GM21360 (cell line): ENCODE data around the gene UBE2H.

Source experiments
- ATAC-seq: cut with Tn5 transposase; IDR thresholded peaks from one replicate; pipeline ENCODE4 v1.9.1; 2021; ENCODE audit warnings: mild to moderate bottlenecking, moderate library complexity; ENCODE audit not compliant: unreplicated experiment

Gene UBE2H

DNA sequence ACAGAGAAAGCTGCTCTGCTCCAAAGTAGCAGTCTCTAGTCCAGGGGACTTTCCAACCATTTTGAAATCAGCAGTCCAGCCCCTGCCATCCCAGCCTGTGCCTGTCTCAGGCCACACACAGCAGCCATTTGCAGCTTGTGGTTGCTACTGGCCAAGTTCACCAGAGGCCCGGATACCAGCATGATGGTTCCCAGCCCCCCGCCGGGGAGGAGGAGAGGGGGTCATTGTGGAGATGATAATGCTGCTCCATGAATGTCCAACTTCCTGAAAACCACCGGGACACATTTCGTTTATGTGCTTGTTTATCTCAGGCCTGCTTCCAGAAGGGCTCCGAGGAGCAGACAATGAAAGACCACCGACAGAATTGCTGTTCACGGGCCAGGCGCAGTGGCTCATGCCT is 160.0 kb downstream of the UBE2H start:
- no peak for ATAC-seq

DNA sequence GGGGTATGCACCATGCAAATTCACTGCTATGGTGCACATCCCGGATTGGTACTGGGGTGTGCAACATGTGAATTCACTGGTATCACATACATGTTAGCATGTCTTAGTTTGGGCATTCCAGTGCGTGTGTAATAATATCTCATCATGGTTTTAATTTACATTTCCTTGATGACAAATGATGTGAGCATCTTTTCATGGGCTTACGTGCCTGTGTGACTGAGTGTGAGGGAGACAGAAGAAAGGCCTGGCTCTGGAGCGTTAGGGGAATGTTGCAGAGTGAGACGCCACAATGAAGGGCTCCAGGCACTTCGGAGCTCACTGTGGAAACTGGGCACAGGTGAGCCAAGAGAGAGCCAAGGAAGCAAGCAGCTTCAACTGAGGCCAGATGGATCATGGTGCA is 162.6 kb downstream of the UBE2H start:
- ATAC-seq = no peak

DNA sequence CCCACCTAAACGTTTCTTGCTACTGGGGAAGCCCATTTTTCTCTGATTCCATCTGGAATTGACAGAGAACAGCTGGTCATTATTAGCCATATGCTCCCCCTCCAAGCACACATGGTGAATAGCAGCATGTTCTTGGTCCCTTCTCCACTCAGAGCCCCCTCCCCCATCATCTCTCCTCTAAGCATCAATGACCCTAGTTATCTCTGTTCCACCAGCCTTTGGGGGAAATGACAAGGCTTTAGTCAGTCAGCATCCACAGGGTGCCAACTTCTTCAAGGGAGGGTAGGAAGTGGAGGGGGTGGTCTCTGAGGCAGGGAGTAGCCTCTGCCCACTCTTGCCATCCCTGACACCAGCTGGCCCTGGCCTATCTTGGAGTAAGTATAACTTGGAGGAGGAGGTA is 163.1 kb downstream of the UBE2H start:
- ATAC-seq = no peak

DNA sequence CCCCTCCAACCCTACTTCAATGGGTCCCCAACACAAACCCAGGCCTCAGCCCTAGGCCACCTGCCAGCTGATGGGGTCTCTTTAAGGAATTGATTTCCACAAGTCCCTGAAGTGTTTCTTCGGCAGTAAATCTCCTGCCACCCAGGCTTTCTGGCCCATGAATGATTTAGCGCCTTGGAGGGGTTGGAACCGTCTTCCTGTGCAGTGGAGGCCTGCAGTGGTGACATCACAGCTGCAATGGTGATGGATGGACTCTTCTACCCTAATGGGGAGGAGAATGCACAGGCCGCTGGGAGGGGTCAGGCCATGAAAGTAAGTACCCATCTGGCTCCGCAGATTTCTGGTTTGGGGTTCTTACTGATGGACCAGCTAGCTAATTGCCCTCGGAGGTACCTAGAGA is 163.8 kb downstream of the UBE2H start:
- ATAC-seq = no peak

DNA sequence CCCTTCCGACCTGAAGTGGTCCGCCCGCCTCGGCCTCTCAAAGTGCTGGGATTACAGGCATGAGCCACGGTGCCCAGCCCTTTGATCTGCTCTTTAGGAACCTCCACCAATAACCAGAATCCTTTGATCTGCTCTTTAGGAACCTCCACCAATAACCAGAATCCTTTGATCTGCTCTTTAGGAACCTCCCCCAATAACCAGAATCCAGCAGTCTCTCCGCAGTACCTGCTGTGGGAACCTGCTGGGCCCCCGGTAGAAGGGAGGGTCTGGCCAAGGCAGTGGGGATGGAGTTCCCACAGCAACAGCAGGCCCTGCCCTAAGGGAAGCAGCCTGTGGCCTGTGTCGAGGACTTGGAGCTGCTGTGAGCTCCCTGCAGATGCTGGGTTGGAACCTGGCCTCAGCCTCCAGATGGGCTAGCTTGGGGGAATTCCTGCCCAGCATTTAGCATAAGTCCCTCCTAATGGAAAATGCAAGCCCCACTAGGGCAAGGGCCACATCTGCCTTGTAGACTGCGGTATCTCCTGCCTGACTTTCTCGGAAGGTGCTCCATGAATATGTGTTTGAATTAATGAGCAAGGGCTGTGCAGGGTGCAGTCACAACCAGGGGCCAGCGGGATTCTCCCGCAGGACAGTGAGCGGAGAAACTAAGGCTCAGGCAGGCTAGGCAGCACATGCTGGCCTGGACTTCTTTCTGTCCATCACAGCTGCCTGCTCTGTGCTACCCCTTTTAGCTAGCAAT is 165.8 kb downstream of the UBE2H start:
- no peak for ATAC-seq

DNA sequence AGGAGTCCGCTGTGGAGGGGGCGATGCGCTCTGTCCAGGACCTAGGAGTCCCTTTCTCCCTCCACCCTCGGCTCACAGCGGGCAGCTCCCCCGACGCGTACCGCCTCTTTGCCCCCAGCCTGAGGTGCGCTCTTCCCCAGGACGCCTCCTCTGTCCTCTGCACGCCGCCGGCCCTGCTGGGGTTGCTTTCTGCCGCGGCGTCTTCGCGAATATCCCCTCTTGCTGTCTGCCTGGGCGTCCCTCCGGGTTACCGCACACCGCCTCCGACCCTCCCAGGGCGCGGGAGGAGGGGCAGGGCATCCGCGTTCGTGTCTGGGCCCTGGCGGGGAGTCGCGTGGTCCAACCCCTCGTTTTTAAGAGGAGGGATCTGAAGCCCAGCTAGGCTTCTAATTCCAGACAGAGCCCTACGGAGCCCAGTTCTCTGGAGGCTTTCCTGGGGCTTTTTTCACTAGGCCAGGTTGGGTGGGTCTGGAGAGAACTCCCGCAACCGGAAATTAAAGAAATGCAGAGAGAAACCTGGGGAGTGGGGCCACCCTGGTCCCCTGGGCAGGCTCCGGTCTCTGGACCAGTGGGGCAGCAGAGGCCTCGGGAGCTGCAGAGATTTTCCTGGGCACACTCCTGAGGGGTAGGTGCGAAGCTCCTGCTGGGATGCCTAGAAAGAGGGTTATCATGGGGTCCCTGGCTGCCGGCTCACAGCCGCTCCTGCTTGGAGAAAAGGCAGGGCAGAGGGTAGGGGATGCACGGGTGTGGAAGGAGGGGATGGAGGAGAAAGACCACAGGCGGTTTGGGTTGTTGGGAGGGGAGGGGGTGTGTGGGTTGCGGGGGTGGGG is 166.9 kb downstream of the UBE2H start:
- ATAC-seq = no peak

DNA sequence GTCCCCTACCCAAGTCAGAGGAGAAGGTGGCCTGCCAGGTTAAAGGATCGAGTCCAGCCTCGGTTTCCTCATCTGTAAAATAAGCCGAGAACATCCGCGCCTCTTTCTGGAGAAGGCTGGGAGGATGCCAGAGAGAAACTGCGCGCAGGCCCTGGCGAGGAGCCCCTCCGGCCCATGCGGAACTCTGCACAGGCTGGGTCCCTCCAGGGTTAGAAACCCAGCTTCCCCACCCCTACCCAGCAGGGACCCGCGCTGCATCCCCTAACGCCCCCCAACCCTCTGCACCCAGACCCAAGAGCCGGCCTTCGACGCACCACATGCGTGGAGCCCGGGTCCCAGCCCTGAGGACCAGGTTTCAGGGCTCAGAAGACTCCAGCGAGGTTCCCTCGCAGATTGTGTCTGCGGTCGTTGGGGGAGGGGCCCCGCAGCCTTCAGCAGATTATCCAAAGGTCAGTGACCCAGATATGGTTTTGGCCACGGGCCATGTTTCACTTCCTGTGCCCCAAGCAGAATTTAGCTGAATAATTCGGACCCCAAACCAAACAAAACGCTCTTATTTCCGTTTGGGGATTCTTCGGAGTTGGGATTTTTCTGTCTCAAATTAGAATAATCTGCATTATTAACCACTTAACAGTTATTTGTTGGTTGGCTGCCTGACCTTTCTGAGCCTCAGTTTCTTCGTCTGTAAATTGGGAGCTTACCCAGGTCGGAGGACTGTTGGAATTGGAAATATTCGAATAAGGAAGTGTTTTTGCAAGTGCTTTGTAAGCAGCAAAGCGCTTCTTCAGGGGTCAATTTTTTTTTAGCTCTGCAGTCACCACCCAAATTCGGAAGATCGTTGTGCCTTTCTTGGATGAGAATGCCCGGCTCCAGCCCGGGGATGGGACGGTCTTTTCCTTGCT is 167.7 kb downstream of the UBE2H start:
- ATAC-seq = no peak

DNA sequence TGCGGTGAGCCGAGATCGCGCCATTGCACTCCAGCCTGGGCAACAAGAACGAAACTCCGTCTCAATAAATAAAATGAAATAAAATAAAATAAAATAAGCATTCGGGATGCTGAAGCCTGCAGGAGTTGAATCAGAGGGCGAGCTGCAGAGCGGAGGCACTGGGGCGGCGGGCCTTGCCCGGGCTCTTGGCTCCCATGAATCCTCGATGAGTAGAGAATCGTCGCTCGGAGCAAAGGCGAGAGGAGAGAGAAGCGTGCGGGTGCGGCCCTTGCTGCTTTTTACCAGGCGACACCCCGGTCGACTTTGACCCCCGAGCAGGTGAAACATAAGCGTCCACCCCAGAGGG is 168.3 kb downstream of the UBE2H start:
- ATAC-seq = no peak

DNA sequence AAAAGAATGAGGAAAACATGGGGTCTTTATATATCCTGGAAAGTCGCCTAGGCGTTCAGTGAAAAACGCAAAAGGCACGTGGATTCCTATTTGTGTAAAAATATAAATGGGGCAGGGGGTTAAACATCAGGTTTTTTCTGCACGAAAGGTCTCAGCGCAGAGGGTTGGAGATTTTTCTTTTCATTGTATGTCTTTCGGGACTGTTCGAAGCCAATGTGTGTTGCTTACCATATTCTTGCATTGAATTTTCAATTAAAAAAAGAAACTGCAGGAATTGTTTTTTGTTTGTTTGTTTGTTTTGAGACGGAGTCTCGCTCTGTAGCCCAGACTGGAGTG is 169.2 kb downstream of the UBE2H start:
- no peak for ATAC-seq

DNA sequence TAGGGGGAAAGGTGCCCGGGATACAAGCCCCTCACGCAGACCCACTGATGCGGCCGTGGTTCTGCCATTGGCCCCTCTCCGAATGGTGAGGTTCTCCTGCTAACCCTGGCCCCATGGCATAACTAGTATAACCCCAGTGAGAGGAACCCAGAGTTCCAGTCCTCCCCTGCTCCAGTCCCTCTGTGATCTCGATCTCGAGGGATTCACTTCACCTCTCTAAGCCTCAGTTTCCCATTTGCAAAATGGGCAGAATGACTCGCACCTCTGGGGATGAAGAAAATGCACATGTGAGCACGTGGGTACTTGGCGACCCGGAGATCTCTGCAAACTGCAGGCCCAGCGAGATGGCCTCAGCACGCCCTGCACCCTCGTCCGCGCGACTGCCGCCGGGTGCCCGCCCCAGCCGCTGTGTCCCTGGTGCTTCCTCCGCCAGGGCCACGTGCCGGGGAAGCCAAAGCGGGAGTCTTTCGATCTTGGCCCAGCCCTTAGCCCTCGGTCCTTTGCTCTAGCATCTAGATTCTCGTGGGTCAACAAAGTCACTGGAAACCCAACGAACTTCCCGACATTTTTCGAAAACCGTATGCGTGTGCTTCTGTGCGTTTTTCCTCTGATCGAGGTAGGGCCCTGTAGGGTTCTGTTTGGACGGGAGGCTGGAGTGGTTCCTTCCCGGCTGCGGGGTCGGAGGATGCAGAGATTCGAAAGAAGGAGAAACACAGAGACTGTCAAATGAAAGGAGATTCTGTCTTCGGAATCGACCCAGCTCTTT is 169.8 kb downstream of the UBE2H start:
- ATAC-seq = no peak

DNA sequence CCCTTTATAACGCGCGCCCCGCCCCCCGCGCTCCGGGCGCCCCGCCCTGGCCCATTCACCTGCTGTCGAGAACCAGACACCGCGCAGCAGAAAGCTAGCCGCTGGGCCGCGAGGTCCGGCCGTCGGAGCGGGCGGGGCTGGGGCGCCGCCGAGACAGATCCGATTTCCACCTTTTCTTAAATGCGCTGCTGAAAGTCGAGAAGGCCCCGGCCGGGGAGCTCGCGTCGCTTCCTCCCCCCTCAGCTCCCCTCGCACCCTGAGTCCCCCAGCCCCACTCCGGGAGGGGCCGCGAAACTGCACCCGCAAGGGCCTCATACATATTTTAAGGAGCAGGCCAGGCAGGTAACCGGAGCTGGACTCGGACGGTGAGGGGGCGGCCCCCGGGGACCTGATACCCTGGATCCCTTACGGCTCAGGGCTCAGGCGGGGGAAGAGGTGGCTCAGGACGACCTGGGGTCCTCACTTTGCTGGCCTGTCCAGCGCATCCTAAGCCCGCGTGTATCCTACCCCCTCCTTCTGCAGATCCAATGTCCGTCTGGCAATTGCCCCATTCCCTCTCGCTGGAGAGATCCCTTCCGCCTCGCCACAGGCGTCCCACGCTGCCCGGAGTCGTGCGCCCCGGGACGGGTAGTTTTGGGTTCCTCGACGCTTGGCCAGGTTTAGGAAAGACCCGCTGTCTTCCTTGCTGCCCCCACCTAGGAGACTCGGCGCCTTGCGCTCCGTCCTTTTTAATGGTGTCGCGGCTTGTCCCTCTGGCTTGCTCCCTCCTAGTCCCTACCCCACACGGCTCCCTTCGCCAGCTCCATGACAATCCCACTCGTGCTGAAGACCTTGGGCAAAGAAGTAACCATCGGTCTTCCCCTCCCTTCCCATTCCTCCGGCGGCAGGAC is 170.6 kb downstream of the UBE2H start:
- no peak for ATAC-seq

DNA sequence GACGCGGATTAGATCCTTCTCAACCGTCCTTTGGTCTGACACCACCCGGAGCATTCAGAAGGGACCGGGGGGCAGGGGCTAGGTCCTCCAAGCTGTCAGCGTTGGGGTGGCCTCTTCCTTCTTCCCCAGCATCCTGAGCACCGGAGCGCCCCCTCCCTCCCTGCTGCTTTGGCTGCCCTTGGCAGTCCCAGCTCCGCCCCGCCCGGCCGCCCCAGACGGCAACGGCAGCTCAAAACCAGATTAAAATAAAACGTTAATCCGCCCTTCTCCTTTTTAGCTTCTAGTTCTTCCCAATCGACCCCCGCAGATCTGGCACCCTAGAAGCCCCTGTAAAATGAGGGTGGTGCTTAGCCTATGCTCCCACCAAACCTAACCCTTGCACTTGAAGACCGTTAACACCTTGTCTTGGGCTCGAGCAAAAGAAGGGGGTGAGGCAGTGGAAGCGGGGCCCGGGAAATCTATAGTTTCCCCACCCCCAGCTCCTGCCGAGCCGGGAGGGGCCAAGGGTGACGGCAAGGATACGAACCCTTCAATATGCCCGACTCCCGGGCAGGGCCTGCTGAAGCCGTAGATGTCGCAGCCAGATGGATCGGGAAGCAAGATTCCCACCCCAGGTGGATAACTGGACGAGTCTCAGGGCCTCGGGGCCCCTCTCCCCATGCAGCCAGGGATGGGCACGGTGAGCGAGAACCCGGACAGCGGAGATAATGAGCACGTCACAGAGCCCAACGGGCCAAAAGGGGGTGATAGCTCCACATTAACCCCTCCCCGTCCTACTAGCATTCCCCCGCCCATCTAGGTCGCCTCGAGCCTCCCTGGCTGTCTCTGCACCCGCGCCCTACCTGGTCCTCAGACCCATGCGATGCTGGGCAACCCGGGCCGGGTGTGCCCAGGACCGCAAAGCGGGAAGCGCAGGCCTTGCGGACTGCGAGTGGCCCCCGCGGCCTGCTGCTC is 171.5 kb downstream of the UBE2H start:
- no peak for ATAC-seq
